ENCODE data around the gene TRAIP. TPM values are rescaled to one million over a fixed set of nuclear protein-coding genes. Genes with fewer than 3 reads are reported as not detected.

TRAIP gene, protein sequence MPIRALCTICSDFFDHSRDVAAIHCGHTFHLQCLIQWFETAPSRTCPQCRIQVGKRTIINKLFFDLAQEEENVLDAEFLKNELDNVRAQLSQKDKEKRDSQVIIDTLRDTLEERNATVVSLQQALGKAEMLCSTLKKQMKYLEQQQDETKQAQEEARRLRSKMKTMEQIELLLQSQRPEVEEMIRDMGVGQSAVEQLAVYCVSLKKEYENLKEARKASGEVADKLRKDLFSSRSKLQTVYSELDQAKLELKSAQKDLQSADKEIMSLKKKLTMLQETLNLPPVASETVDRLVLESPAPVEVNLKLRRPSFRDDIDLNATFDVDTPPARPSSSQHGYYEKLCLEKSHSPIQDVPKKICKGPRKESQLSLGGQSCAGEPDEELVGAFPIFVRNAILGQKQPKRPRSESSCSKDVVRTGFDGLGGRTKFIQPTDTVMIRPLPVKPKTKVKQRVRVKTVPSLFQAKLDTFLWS
- 2.2 and 2.6 TPM in 2 replicates for total RNA-seq

DNA sequence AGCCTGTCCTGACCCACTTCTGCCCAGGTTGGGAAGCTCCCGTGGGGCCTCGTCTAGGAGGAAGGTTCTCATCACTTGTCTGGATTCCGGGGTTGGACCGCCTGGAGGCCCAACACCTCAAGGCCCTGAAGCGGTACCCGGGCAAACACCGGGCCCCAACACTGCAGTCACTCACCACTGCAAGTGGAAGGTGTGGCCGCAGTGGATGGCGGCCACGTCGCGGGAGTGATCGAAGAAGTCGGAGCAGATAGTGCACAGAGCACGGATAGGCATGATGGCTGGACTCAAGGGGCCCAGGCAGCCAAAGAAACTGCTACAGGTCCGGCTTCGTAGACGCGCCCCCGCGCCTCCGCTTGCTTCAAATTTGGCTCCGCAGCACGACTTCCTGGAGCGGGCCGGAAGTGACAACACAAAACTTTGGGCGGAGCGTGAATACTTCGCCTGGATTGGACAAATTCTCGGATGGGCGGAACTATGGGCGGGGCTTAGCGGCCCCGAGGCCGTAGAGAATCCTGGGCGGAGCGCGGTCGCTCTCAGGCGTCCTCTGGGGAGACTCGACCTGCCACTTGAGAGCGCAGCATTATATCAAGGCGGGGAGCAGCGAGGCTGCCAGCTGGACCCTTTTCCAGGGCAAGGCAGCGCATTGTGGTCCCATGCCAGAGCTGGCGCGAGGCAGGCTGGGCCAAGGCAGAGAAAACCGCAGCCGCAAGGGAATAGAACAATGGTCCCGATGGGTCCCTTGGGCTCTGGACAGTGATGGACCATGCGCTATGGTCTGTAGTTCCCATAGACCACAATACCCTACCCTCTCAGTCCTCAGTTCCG lies at the start of gene TRAIP:
Gene TRAIP (minus strand): TSS at position 384 of the 825 bp plus-strand sequence. CDS start 111 bp downstream, at position 273.

DNA sequence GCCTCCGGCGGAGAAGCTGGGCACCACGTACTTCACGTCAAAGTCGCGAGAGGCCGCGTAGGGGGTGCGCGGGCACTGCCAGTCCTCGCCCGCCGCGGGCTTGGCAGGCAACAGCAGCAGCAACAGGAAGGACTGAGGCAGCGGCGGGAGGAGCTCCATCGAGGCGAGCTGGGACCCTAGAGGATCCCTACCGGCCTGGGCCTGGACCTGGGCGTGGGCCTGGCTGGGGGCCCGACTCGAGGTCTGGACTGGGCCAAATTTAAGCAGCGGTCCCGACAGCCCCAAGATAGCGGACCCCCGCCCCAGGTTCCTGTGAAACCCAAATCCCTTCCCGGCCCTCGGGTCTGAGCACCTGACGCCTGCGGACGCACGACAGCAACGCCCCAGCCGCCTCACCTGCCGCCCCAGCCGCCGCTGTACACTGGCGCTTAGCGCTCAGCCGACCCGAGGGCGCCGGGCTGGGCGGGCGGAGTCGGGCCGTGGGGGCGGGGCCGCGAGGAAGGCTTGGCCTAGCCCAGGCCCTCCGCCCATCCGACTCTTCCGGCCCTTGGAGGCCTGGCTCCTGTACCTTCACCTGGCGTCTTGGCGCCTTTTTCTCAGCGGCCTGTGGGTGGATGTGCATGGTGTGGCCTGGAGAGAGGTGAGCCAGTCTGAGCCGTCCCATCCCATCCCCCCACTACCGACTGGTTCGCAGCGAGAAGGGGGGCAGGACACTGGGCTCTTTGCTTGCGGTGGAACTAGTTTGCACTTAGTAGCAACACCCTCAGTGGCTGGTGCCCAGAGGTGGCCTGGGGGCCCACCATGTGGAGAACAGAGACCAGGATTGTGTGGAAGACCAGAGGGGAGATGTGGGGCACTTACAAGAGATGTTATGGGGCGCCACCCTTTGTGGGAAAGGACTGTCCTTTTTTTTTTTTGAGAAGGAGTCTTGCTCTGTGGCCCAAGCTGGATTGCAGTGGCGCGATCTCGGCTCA lies 47.4 kb upstream of the TRAIP start, which contains the start of gene MST1R:
Gene MST1R (minus strand): TSS at position 423 of the 974 bp plus-strand sequence. CDS start 264 bp downstream, at position 159.

DNA sequence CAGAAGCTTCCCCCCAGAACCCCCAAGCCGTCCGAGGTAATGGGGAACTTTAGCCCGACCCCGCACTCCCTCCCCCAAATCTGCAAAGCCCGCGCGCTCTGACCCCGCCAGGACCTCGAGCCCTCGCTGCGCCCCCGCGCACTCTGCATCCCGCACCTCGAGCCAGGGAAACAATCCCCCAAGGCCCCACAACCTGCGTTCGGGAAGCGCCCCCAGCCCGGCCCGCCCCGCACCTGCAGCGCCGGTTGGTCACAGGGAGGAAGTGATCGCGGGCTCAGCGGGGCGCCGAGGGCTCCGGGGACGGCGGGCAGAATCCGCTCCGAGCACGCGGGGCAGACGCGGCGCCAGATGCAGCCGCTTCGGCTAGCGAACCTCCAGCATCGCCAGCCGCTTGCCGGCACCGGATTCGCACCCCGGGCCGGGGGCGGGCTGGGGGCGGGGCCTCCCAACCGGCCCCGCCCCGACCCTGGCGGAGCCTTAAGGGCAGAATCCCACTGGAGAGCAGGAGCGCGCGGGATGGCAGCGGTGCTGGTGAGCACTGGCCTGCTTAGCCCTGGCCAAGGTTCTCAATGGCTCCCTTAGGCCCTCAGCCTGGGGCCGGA lies 13.3 kb upstream of the TRAIP start, which contains the start of gene CAMKV:
Gene CAMKV (minus strand): TSS at position 382 of the 602 bp plus-strand sequence. CDS start 7,518 bp downstream, outside the sequence.

GRCh38 chr3:49813497-49814174 lies 42.7 kb downstream of the TRAIP start, which contains the start of gene UBA7:
TSS of gene UBA7 (minus strand) at chr3:49813953. CDS start at chr3:49813787, 166 bp downstream.

GRCh38 chr3:49802719-49803464 lies 53.5 kb downstream of the TRAIP start, which contains the start of gene INKA1:
TSS of gene INKA1 (plus strand) at chr3:49803261. CDS start at chr3:49803393, 132 bp downstream.

DNA sequence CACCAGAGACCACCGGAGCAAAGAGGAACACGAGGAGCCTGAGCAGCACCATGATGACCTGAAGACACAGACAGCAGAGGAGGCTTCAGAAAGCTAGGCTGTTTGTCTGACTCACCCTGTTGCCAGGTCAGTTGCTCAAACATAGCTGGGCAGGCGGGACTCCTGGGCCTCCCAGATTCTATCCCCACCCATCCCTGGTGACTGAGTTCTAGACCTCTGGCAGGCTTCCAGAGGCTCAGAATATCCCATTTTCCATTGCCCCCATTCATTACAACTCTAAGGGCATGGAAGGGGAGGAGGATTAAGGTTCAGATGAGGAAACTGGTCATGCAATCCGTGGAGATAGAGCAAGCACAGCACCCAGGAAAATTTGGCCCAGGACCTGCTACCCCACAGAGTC lies 56.6 kb downstream of the TRAIP start, which contains the start of gene CDHR4:
Gene CDHR4 (minus strand): TSS at position 113 of the 400 bp plus-strand sequence. CDS start 61 bp downstream, at position 52.

DNA sequence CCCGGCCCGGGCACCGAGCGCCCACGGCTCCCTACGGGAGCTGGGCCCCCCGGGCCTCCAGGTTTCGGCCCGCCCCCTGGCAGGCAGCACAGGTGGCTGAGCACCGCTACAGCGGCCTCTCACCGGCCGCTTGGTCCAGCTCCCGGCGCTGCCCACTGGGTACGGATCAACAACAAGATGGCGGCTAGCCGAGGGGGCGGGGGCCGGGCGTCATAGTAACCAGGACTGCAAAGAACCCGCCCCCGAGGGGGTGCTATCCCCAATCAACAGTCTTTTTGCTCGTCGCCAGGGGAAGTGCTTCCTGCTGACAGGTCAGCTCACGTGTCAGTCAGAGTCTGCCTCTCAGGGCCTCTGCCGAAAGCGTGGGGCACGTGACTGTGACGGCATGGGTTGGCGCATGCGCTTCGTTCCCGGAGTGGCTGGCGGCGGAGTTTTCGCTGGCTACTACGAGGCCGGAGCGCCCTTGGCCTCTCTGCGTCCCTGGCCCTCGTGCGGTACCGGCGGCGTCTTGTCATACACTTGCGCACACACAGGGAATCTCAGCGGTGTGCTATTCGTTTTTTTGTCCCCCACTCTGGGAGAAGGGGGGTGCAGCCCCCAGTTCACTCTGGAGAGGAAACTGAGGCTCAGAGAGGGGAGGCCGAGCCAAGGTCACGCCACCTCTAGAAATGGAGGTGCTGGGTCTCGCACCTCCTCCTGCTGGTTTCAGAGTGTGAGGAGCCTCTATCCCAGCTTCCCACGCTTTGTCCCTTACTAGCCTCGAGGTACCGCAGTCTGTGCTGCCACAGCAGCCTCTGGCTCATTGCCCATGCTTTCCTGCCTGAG lies 69.8 kb downstream of the TRAIP start, which contains the start of gene IP6K1:
Gene IP6K1 (minus strand): TSS at position 186 of the 825 bp plus-strand sequence. CDS start 38,502 bp downstream, outside the sequence.

Small RNA genes within 50 kb of the gene (small RNA-seq; reads per million reads assigned to genes)
- gene RN7SL217P = not detected

Other genes with a start within 250 kb of the TRAIP start
- 83.4 and 103 TPM in 2 replicates for gene APEH, start 182.2 kb downstream of the TRAIP start, total RNA-seq
- 4.4 and 6.1 TPM in 2 replicates for gene MST1, start 167.1 kb downstream of the TRAIP start, total RNA-seq
- 26.9 and 27.9 TPM in 2 replicates for gene RNF123, start 167.0 kb downstream of the TRAIP start, total RNA-seq
- gene AMIGO3, start 136.9 kb downstream of the TRAIP start, total RNA-seq = 1.5 and 1.8 TPM in 2 replicates
- 29.3 and 31.0 TPM in 2 replicates for gene GMPPB, start 132.6 kb downstream of the TRAIP start, total RNA-seq
- 58.2 and 61.0 TPM in 2 replicates for gene IP6K1, start 70.0 kb downstream of the TRAIP start, total RNA-seq
- gene CDHR4, start 56.7 kb downstream of the TRAIP start, total RNA-seq = not detected in 2 replicates
- 11.7 and 14.1 TPM in 2 replicates for gene INKA1, start 53.3 kb downstream of the TRAIP start, total RNA-seq
- gene UBA7, start 42.6 kb downstream of the TRAIP start, total RNA-seq = 79.9 and 94.6 TPM in 2 replicates
- gene CAMKV, start 13.3 kb upstream of the TRAIP start, total RNA-seq = not detected in 2 replicates
- 1.1 TPM in 2 replicates for gene MST1R, start 47.3 kb upstream of the TRAIP start, total RNA-seq
- gene MON1A, start 73.2 kb upstream of the TRAIP start, total RNA-seq = 15.4 and 18.3 TPM in 2 replicates
- gene RBM6, start 83.6 kb upstream of the TRAIP start, total RNA-seq = 47.0 and 54.0 TPM in 2 replicates
- 146 and 200 TPM in 2 replicates for gene RBM5, start 232.4 kb upstream of the TRAIP start, total RNA-seq

All from hair follicle dermal papilla cell (primary cell).